NB4 (cell line): ENCODE data around the gene LRFN2.

Source experiments
- MYC ChIP-seq: IDR thresholded peaks from 2 replicates; pipeline ENCODE4 v1.6.1; 2011; ENCODE audit warnings: low read depth, low read length
- POLR2A ChIP-seq: IDR thresholded peaks from 2 replicates; pipeline ENCODE4 v1.6.1; 2011; ENCODE audit warnings: mild to moderate bottlenecking; ENCODE audit not compliant: insufficient read length; ENCODE audit errors: extremely low read depth
- TF ChIP-seq, protein P1 (sequence below): IDR thresholded peaks from one replicate; pipeline ENCODE4 v1.5.1; 2012; ENCODE audit warnings: low read depth, low read length
- TF ChIP-seq, protein P2 (sequence below): IDR thresholded peaks from 2 replicates; pipeline ENCODE4 v1.6.1; 2011; ENCODE audit warnings: low read depth, low read length

DNA sequence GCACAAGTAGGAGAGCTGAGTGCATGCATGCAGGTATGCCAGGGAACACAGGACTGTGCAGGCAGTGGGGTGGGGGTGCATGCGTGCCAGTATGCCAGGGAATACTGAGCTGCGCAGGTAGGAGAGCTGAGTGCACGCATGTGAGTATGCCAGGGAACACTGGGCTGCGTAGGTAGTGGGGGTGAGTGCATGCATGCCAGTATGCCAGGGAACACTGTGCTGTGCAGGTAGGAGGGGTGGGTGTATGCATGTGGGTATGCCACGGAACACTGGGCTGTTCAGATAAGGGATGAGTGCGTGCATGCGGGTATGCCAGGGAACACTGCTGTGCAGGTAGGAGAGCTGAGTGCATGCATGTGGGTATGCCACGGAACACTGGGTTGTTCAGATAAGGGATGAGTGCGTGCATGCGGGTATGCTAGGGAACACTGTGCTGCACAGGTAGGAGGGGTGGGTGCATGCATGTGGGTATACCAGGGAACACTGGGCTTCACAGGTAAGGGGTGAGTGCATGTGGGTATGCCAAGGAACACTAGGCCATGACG lies 77.4 kb downstream of the LRFN2 start:
- TF ChIP-seq POLR2A (no peak), MYC (no peak)
- TF ChIP-seq, protein P1, sequence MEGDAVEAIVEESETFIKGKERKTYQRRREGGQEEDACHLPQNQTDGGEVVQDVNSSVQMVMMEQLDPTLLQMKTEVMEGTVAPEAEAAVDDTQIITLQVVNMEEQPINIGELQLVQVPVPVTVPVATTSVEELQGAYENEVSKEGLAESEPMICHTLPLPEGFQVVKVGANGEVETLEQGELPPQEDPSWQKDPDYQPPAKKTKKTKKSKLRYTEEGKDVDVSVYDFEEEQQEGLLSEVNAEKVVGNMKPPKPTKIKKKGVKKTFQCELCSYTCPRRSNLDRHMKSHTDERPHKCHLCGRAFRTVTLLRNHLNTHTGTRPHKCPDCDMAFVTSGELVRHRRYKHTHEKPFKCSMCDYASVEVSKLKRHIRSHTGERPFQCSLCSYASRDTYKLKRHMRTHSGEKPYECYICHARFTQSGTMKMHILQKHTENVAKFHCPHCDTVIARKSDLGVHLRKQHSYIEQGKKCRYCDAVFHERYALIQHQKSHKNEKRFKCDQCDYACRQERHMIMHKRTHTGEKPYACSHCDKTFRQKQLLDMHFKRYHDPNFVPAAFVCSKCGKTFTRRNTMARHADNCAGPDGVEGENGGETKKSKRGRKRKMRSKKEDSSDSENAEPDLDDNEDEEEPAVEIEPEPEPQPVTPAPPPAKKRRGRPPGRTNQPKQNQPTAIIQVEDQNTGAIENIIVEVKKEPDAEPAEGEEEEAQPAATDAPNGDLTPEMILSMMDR, result no peak
- TF ChIP-seq, protein P2, sequence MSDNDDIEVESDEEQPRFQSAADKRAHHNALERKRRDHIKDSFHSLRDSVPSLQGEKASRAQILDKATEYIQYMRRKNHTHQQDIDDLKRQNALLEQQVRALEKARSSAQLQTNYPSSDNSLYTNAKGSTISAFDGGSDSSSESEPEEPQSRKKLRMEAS, result no peak
